SU-DHL-6 (cell line): ENCODE measurements around the gene BCAN.
"Not testable (repeated sequence)": the region's sequence is repeated elsewhere in the genome, so short reads cannot be mapped to it uniquely, and the experiment has no call there.

Experiments used
- H2AFZ ChIP-seq: fragments of 200-600 bp; sonication (generic); 2 replicates; pipeline ENCODE4 v1.6.1; 2014; ENCODE audit warnings: low read depth, mild to moderate bottlenecking, moderate library complexity, mixed read lengths, antibody characterized with exemption, low read length; ENCODE audit not compliant: severe bottlenecking
- H3F3A ChIP-seq: fragments of 200-600 bp; shearing (Covaris generic); 2 replicates; pipeline ENCODE4 v1.6.0; 2016; ENCODE audit warnings: antibody characterized with exemption, mild to moderate bottlenecking; ENCODE audit not compliant: insufficient read depth
- H3K27ac ChIP-seq: fragments of 200-600 bp; sonication (generic); 2 replicates; pipeline ENCODE4 v1.5.1; 2016; ENCODE audit warnings: low read depth, mild to moderate bottlenecking, low read length, moderate library complexity, mixed read lengths
- H3K27me3 ChIP-seq: fragments of 200-600 bp; sonication (generic), shearing (Covaris generic); 2 replicates; pipeline ENCODE4 v1.6.0; 2014; ENCODE audit warnings: mild to moderate bottlenecking, low read length
- H3K36me3 ChIP-seq: fragments of 200-600 bp; sonication (generic); 2 replicates; pipeline ENCODE4 v1.6.1; 2014; ENCODE audit warnings: mild to moderate bottlenecking, low read length, mixed read lengths
- H3K4me2 ChIP-seq: fragments of 300-600, 200-600 bp; shearing (Covaris generic), sonication (generic); 2 replicates; pipeline ENCODE4 v1.6.0; 2014; ENCODE audit warnings: low read length, low read depth, mild to moderate bottlenecking; ENCODE audit not compliant: poor library complexity, severe bottlenecking
- H3K4me3 ChIP-seq: fragments of 200-600 bp; sonication (generic); 2 replicates; pipeline ENCODE4 v1.5.1; 2014; ENCODE audit warnings: antibody characterized with exemption, low read length, mild to moderate bottlenecking, mixed read lengths; ENCODE audit not compliant: insufficient read depth, poor library complexity, severe bottlenecking
- H3K79me2 ChIP-seq: fragments of 200-600 bp; sonication (generic); 2 replicates; pipeline ENCODE4 v1.6.1; 2014; ENCODE audit warnings: mild to moderate bottlenecking, low read length, moderate library complexity; ENCODE audit not compliant: insufficient read depth
- H3K9ac ChIP-seq: fragments of 200-600 bp; sonication (generic); 2 replicates; pipeline ENCODE4 v1.7.0; 2014; ENCODE audit warnings: mild to moderate bottlenecking, low read length
- H3K9me2 ChIP-seq: fragments of 200-600 bp; sonication (generic); replicated peaks from 2 replicates; pipeline ENCODE4 v1.6.1; 2014; ENCODE audit warnings: low read length; ENCODE audit not compliant: insufficient read depth
- H3K9me3 ChIP-seq: fragments of 200-600 bp; sonication (generic); 2 replicates; pipeline ENCODE4 v1.6.1; 2014; ENCODE audit warnings: low read length, mixed read lengths; ENCODE audit not compliant: insufficient read depth
- H4K20me1 ChIP-seq: fragments of 200-600 bp; sonication (generic); 2 replicates; pipeline ENCODE4 v1.6.1; 2014; ENCODE audit warnings: low read depth, mild to moderate bottlenecking, antibody characterized with exemption, low read length, moderate library complexity, mixed read lengths
- EZH2phosphoT487 ChIP-seq: fragments of 200-600 bp; sonication (generic), shearing (Covaris generic); conservative IDR thresholded peaks from 2 replicates; pipeline ENCODE4 v1.6.1; 2018; ENCODE audit warnings: mild to moderate bottlenecking, antibody characterized with exemption, low read length, moderate library complexity, mixed read lengths
- TF ChIP-seq, protein P1 (sequence below): fragments of 200-600 bp; sonication (generic); IDR thresholded peaks from one replicate; pipeline ENCODE4 v1.5.1; 2017; ENCODE audit warnings: antibody characterized with exemption, mild to moderate bottlenecking, low read length, moderate library complexity; ENCODE audit not compliant: insufficient read depth, poor library complexity, severe bottlenecking

The BCAN gene

DNA sequence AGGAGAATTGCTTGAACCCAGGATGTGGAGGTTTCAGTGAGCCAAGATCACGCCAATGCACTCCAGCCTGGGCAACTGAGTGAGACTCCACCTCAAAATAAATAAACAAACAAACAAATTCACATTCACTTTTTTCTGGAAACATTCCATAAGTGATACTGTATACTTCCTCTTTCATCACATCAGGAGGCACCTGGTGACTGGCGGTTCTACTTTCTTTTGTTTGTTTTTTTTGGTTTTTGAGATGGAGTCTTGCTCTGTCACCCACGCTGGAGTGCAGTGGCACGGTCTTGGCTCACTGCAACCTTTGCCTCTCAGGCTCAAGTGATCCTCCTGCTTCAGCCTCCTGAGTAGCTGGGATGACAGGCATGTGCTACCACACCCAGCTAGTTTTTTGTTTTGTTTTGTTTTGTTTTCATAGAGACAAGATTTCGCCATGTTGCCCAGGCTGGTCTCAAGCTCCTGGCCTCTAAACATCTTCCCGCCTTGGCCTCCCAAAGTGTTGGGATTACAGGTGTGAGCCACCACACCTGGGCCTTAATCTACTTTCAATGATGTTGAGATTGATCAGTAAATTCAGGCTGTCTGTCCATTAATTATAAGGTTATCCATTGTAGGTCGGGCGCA, 12.0 kb upstream of the BCAN start:
- TF ChIP-seq EZH2phosphoT487: no peak
- TF ChIP-seq, protein P1, sequence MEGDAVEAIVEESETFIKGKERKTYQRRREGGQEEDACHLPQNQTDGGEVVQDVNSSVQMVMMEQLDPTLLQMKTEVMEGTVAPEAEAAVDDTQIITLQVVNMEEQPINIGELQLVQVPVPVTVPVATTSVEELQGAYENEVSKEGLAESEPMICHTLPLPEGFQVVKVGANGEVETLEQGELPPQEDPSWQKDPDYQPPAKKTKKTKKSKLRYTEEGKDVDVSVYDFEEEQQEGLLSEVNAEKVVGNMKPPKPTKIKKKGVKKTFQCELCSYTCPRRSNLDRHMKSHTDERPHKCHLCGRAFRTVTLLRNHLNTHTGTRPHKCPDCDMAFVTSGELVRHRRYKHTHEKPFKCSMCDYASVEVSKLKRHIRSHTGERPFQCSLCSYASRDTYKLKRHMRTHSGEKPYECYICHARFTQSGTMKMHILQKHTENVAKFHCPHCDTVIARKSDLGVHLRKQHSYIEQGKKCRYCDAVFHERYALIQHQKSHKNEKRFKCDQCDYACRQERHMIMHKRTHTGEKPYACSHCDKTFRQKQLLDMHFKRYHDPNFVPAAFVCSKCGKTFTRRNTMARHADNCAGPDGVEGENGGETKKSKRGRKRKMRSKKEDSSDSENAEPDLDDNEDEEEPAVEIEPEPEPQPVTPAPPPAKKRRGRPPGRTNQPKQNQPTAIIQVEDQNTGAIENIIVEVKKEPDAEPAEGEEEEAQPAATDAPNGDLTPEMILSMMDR: no peak
- Histone ChIP-seq H3K79me2 (no peaks in the 10 kb centered on the region), H3K9ac (no peak overlapping the region), H3K9me2 (no peaks in the 10 kb centered on the region), H3F3A (0 out of 2 replicates have a peak, but pooled peaks cover 3% of the 10 kb centered on the region), H3K27ac (no peak overlapping the region), H3K36me3 (no peaks in the 10 kb centered on the region), H3K4me2 (no peak overlapping the region), H4K20me1 (no peaks in the 10 kb centered on the region), H3K27me3 (no peaks in the 10 kb centered on the region), H2AFZ (no peak overlapping the region), H3K4me3 (no peak overlapping the region), H3K9me3 (no peaks in the 10 kb centered on the region)

DNA sequence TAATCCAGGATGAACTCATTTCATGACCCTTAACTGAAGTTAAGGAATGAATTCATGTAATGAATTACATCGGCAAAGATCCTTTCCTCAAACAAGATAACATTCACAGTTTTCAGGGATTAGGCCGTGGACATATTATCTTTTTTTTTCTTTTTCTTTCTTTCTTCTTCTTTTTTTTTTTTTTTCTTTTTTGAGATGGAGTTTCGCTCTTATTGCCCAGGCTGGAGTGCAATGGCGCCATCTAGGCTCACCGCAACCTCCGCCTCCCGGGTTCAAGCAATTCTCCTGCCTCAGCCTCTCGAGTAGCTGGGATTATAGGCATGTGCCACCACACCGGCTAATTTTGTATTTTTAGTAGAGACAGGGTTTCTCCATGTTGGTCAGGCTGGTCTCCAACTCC, 10.8 kb upstream of the BCAN start:
- H3K9me3 ChIP-seq, H3K4me2 ChIP-seq, H3K79me2 ChIP-seq, H4K20me1 ChIP-seq, H3K4me3 ChIP-seq, H3K9me2 ChIP-seq, H3K27me3 ChIP-seq, H3K9ac ChIP-seq, H3K36me3 ChIP-seq, H2AFZ ChIP-seq, H3K27ac ChIP-seq, H3F3A ChIP-seq: not testable (repeated sequence)

DNA sequence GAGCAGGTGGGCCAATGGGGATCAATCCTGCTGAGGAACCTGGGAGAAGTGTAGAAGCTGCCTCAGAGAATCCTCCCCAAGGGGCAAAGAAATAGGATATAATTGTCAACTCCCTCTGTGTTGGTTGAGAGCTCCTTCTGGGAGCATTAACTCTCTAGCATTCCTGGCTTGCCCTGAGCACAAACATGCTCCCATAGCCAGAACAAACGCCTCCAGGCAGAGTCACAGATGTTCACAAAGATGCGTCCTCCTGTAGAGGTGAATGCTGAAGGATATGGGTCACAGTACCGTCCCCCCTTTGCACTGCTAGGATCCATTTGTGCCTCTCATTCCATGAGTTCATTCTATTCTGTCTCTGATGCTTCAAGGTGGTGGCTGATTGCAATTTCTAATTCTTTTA, 9.6 kb upstream of the BCAN start:
- Histone ChIP-seq H4K20me1 (no peaks in the 10 kb centered on the region), H3K4me3 (no peak overlapping the region), H3K27me3 (no peaks in the 10 kb centered on the region), H3K27ac (no peak overlapping the region), H3K9me2 (no peaks in the 10 kb centered on the region), H3K4me2 (no peak overlapping the region), H2AFZ (no peak overlapping the region), H3K79me2 (no peaks in the 10 kb centered on the region), H3F3A (0 out of 2 replicates have a peak, but pooled peaks cover 1% of the 10 kb centered on the region), H3K9ac (no peak overlapping the region), H3K9me3 (no peaks in the 10 kb centered on the region), H3K36me3 (no peaks in the 10 kb centered on the region)
- no peak for TF ChIP-seq EZH2phosphoT487
- TF ChIP-seq, protein P1: no peak

DNA sequence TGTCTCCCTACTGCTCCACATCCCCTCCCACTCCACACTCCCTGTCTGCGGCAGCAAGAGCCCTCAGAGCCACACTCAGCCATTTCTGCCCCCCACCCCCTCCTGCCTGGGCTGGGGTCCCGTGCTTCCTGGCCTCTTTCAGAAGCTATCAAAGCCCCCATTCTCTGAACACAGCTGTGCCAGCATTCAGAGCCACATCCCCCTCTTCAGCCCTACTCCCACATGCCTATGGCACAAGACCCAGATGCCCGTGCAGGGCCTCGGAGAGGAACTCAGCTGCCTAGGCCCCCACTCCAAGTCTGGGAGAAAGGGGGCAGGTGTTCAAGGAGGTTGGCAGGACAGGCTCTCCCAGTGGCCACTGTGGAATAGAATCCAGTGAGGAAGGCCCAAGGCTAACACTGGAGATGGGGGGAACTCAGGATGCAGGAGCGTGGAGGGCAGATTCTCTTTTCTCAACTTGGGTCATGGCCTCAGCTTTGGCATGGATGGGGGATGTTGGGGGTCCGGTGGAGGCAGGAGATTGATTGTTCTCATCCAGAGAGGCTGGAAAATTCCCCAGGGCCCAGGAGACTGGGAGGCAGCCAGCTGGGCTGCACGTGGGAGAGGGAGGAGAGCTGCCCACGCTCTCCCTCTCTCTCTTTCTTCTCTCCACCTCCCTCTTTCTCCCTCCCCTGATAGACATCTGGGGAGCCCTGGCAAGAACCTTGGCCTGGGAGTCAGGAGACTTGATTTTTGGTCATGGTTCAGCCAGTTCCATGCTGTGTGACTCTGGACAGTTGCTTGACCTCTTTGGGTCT, 3.5 kb upstream of the BCAN start:
- TF ChIP-seq, protein P1: no peak
- TF ChIP-seq EZH2phosphoT487: no peak
- Histone ChIP-seq H3K9me3 (no peaks in the 10 kb centered on the region), H3K9ac (no peak overlapping the region), H3K4me3 (no peak overlapping the region), H3K9me2 (no peaks in the 10 kb centered on the region), H3F3A (no peaks in the 10 kb centered on the region), H4K20me1 (no peaks in the 10 kb centered on the region), H3K79me2 (no peaks in the 10 kb centered on the region), H3K36me3 (no peaks in the 10 kb centered on the region), H3K27me3 (no peaks in the 10 kb centered on the region), H3K4me2 (no peak overlapping the region), H2AFZ (no peak overlapping the region), H3K27ac (no peak overlapping the region)
